Omental fat pad (tissue), 4 donors: ENCODE data around the gene DYNLT4. TPM values are rescaled to one million over a fixed set of nuclear protein-coding genes. Genes with fewer than 3 reads are reported as not detected.

Experiments used
- ATAC-seq: fragments of 150-250 bp; one replicate; pipeline ENCODE4 v1.9.1; 2016; ENCODE audit warnings: mild to moderate bottlenecking, moderate library complexity; ENCODE audit not compliant: low FRiP score
- DNase-seq: peaks from one replicate; pipeline ENCODE4 v3.0.0-alpha.2; 2019; ENCODE audit warnings: low spot score
- CTCF ChIP-seq, 3 donors: fragments of 450-650 bp; IDR thresholded peaks; one replicate each; pipeline ENCODE4 v1.5.1; 2016 to 2017; ENCODE audit warnings: antibody characterized with exemption in 3 of 3, mild to moderate bottlenecking in 3 of 3, moderate library complexity in 2 of 3
- total RNA-seq, 4 donors: library from RNA; depleted of rRNA; stranded (reverse); fragments of >200 nt; gene quantifications; one replicate each; pipeline ENCODE4 v1.1.0, GENCODE V29; 2016

Gene DYNLT4
- total RNA-seq: 1 to 10 TPM in 1 of 4 donors, under 1 TPM in 1, not detected in 2; 0.65 to 6.3 TPM

- TF ChIP-seq CTCF (IDR thresholded peaks at IDR 0.05): no peak
- DNase-seq: no peak
- no peak for ATAC-seq
Measured at GRCh38 chr1:44806704-44807363, at the start of gene DYNLT4. TSS of gene DYNLT4 (minus strand) at chr1:44807351. CDS start at chr1:44806668, 683 bp downstream.

- no peak for ATAC-seq
- TF ChIP-seq CTCF (IDR thresholded peaks at IDR 0.05): no peak
Measured at GRCh38 chr1:44855742-44856141, 48.6 kb upstream of the DYNLT4 start.

GRCh38 chr1:44854970-44855369 is 47.8 kb upstream of the DYNLT4 start:
- ATAC-seq: no peak
- DNase-seq: no peak
- no peak for TF ChIP-seq CTCF (IDR thresholded peaks at IDR 0.05)

More at GRCh38 chr1:44855742-44856141, 48.6 kb upstream of the DYNLT4 start:
- no peak for DNase-seq

GRCh38 chr1:44853201-44853600 is 46.0 kb upstream of the DYNLT4 start:
- DNase-seq: no peak
- ATAC-seq: no peak
- no peak for TF ChIP-seq CTCF (IDR thresholded peaks at IDR 0.05)

- DNase-seq (no peak), ATAC-seq (no peak)
- TF ChIP-seq CTCF (IDR thresholded peaks at IDR 0.05): no peak
Measured at GRCh38 chr1:44851308-44851707, 44.2 kb upstream of the DYNLT4 start.

- ATAC-seq (no peak), DNase-seq (no peak)
- no peak for TF ChIP-seq CTCF (IDR thresholded peaks at IDR 0.05)
Measured at GRCh38 chr1:44849575-44850132, 42.5 kb upstream of the DYNLT4 start.
